Suprapubic skin (tissue), 4 donors: ENCODE data around the gene PODXL.

Experiments
- CTCF ChIP-seq, 2 donors: fragments of 200-600 bp in 1 of 2; fragments of 450-650 bp in 1 of 2; sonication (generic) in 1 of 2; IDR thresholded peaks; one replicate each; pipeline ENCODE4 v1.5.1; 2016 to 2019; ENCODE audit warnings: antibody characterized with exemption in 2 of 2, mild to moderate bottlenecking in 1 of 2, moderate library complexity in 1 of 2
- EP300 ChIP-seq: sonication (generic); formaldehyde crosslinking; IDR thresholded peaks from one replicate; pipeline ENCODE4 v1.6.1; 2017; ENCODE audit warnings: antibody characterized with exemption
- POLR2A ChIP-seq, 2 donors: fragments of 450-650 bp; IDR thresholded peaks; one replicate each; pipeline ENCODE4 v1.6.1; 2017; ENCODE audit warnings: antibody characterized with exemption in 2 of 2, mild to moderate bottlenecking in 2 of 2, moderate library complexity in 2 of 2
- POLR2AphosphoS5 ChIP-seq, 3 donors: sonication (generic); formaldehyde crosslinking; IDR thresholded peaks; one replicate each; pipeline ENCODE4 v1.6.1; 2017; ENCODE audit warnings: antibody characterized with exemption in 3 of 3

- TF ChIP-seq CTCF (IDR thresholded peaks at IDR 0.05) (no peak), EP300 (no peak), POLR2A (IDR thresholded peaks at IDR 0.05) (no peak), POLR2AphosphoS5 (IDR thresholded peaks at IDR 0.05) (no peak)
These were observed 29.0 kb downstream of the PODXL start for GRCh38 chr7:131527456-131527855.
